Ovary (tissue), 9 donors: ENCODE results near the gene FRMPD2. TPM values are rescaled to one million over a fixed set of nuclear protein-coding genes. Genes with fewer than 3 reads are reported as not detected.

Experiments
- DNase-seq, 5 donors: peaks; one replicate each; pipeline ENCODE4 v3.0.0-alpha.2; 2019 to 2020
- H3K27ac ChIP-seq, 2 donors: fragments of 200-600 bp; one replicate each; pipeline versions ENCODE4 v1.5.1 to v1.8.0; 2019 to 2022
- H3K27me3 ChIP-seq: fragments of 200-600 bp; one replicate; pipeline ENCODE4 v1.8.0; 2022
- H3K36me3 ChIP-seq: fragments of 200-600 bp; sonication (generic); one replicate; pipeline ENCODE4 v1.5.1; 2019
- H3K4me1 ChIP-seq: one replicate; pipeline ENCODE4 v1.8.1; 2013; ENCODE audit warnings: mild to moderate bottlenecking, moderate library complexity; ENCODE audit not compliant: insufficient read depth
- H3K4me3 ChIP-seq: fragments of 200-600 bp; sonication (generic); one replicate; pipeline ENCODE4 v1.5.1; 2017
- H3K9me3 ChIP-seq, 2 donors: fragments of 200-600 bp in 1 of 2; sonication (generic) in 1 of 2; one replicate each; pipeline versions ENCODE4 v1.5.1 to v1.8.1; 2013 to 2019; ENCODE audit warnings: mild to moderate bottlenecking in 1 of 2, moderate library complexity in 1 of 2
- CTCF ChIP-seq, 3 donors: fragments of 450-650 bp in 2 of 3; fragments of 200-600 bp in 1 of 3; IDR thresholded peaks; one replicate each; pipeline versions ENCODE4 v1.5.1 to v1.8.0; 2016 to 2022; ENCODE audit warnings: antibody characterized with exemption in 3 of 3, mild to moderate bottlenecking in 1 of 3
- EP300 ChIP-seq: sonication (generic); formaldehyde crosslinking; IDR thresholded peaks from one replicate; pipeline ENCODE4 v1.6.1; 2017; ENCODE audit warnings: antibody characterized with exemption
- POLR2A ChIP-seq: fragments of 450-650 bp; IDR thresholded peaks from one replicate; pipeline ENCODE4 v1.6.1; 2017; ENCODE audit warnings: antibody characterized with exemption, mild to moderate bottlenecking, moderate library complexity
- WGBS, 3 donors: extraction: QIAGEN DNeasy Blood & Tissue Kit in 1 of 3; methylation state at CpG; one replicate each; pipeline versions ENCODE4 v1.1.5 to v1.1.7; 2013 to 2017; 5-methylcytosine and 5-hydroxymethylcytosine counted together
- intact Hi-C, 4 donors: fragments of 100-400 bp; cut with DNase I; formaldehyde crosslinking; loops; one replicate each; pipeline versions ENCODE4 v1.11.0 to v1.15.1; 2022 to 2023
- polyA plus RNA-seq, 2 donors: library from polyadenylated mRNA; stranded (reverse); fragments of 200-250 nt in 1 of 2; fragments of 350-450 nt in 1 of 2; fragmentation: Illumina TruSeq in 1 of 2; extraction: RNeasy Lipid Tissue Mini Kit (QIAGEN cat#74804) in 1 of 2; gene quantifications; one replicate each; pipeline ENCODE4 v1.2.3, GENCODE V29; 2013 to 2014
- total RNA-seq, 7 donors: library from RNA; depleted of rRNA in 2 of 7; stranded (reverse); fragments of >200 nt in 2 of 7; fragmentation: NEBNext Ultra II Directional in 3 of 7; extraction: Animal tissue kit (Norgen Biotek cat#: 25700) in 3 of 7; gene quantifications; one replicate each; pipeline versions ENCODE4 v1.1.0 to v1.2.4, GENCODE V29; 2016 to 2023
- donor health status: DM: no; HTN: no; CAD: no; lungs with moderate emphysema.
- donor health status: DM: no; HTN: no; CAD: no.
- donor health status: Bipolar disorder and iron deficiency.
- donor health status: DM: yes; HTN: yes; CAD: no.
- donor health status: DM: no; HTN: no; CAD: no.
- donor health status: DM: yes; HTN: yes; CAD: no.

Gene FRMPD2
- total and polyA plus RNA-seq, 9 donors = 0.15 to 11.8 (median 0.69) TPM; not detected in 3

- no peak for TF ChIP-seq EP300
- TF ChIP-seq CTCF (IDR thresholded peaks at IDR 0.05) = no peak
- TF ChIP-seq POLR2A = no peak
- H3K4me3 ChIP-seq = no peak overlapping the region
- WGBS, 3 donors = 92 to 96% (median 95%) methylated on average over 3 of the region's 3 CpGs
- no peaks in the 10 kb centered on the region for H3K36me3 ChIP-seq
- DNase-seq = no peak
- intact Hi-C loops = no loop called here
- no peaks in the 10 kb centered on the region for H3K27me3 ChIP-seq
- H3K27ac ChIP-seq = no peak overlapping the region
- H3K9me3 ChIP-seq = no peaks in the 10 kb centered on the region
- H3K4me1 ChIP-seq = no peaks in the 10 kb centered on the region
These were observed 18.1 kb upstream of the FRMPD2 start for GRCh38 chr10:48292616-48293015.

- DNase-seq = no peak
- intact Hi-C loops = no loop called here
- H3K27me3 ChIP-seq = no peaks in the 10 kb centered on the region
- no peaks in the 10 kb centered on the region for H3K9me3 ChIP-seq
- no peak overlapping the region for H3K27ac ChIP-seq
- no peaks in the 10 kb centered on the region for H3K36me3 ChIP-seq
- H3K4me3 ChIP-seq = no peak overlapping the region
- no peaks in the 10 kb centered on the region for H3K4me1 ChIP-seq
- TF ChIP-seq CTCF (IDR thresholded peaks at IDR 0.05) (no peak), POLR2A (no peak), EP300 (no peak)
- 79 to 91% (median 82%) methylated on average over 3 of the region's 3 CpGs for WGBS, 3 donors
These were observed 16.7 kb upstream of the FRMPD2 start for GRCh38 chr10:48291190-48291589.

GRCh38 chr10:48290286-48290685 lies 15.8 kb upstream of the FRMPD2 start:
- no peak overlapping the region for H3K4me3 ChIP-seq
- DNase-seq = no peak
- H3K27ac ChIP-seq = no peak overlapping the region
- H3K36me3 ChIP-seq = no peaks in the 10 kb centered on the region
- H3K4me1 ChIP-seq = no peaks in the 10 kb centered on the region
- intact Hi-C loops = no loop called here
- H3K9me3 ChIP-seq = no peaks in the 10 kb centered on the region
- no peaks in the 10 kb centered on the region for H3K27me3 ChIP-seq
- 80 to 89% (median 83%) methylated on average over 9 of the region's 9 CpGs for WGBS, 3 donors
- TF ChIP-seq CTCF (IDR thresholded peaks at IDR 0.05) = no peak
- TF ChIP-seq EP300 = no peak
- TF ChIP-seq POLR2A = no peak

GRCh38 chr10:48289501-48290238 lies 15.2 kb upstream of the FRMPD2 start:
- H3K36me3 ChIP-seq = no peaks in the 10 kb centered on the region
- no peak overlapping the region for H3K27ac ChIP-seq
- no peaks in the 10 kb centered on the region for H3K27me3 ChIP-seq
- TF ChIP-seq CTCF (IDR thresholded peaks at IDR 0.05) (no peak), POLR2A (no peak), EP300 (no peak)
- intact Hi-C loops = no loop called here
- 25 to 33% (median 29%) methylated on average over 9 of the region's 9 CpGs for WGBS, 3 donors
- no peaks in the 10 kb centered on the region for H3K4me1 ChIP-seq
- no peak overlapping the region for H3K4me3 ChIP-seq
- DNase-seq = peak in 1 of 5 donors; percentile 40
- no peaks in the 10 kb centered on the region for H3K9me3 ChIP-seq
